GM23338 (cell line): ENCODE data around the gene CLSTN2. TPM values are rescaled to one million over a fixed set of nuclear protein-coding genes. Genes with fewer than 3 reads are reported as not detected.
A peak's percentile ranks its signal among the peaks of the same experiment; 100 is the strongest.

ENCODE experiments used
- ATAC-seq: fragments of 200-7000 bp; cut with Tn5 transposase; 3 replicates; pipeline ENCODE4 v1.9.1; 2020
- DNase-seq: peaks from one replicate; pipeline ENCODE4 v3.0.0-alpha.2; 2015; ENCODE audit warnings: low spot score
- H2AFZ ChIP-seq: fragments of 200-600 bp; sonication (generic); 2 replicates; pipeline ENCODE4 v1.8.0; 2016; ENCODE audit warnings: antibody characterized with exemption, mild to moderate bottlenecking, moderate library complexity
- H3F3A ChIP-seq: fragments of 200-600 bp; sonication (generic); replicated peaks from 2 replicates; pipeline ENCODE4 v1.8.0; 2017; ENCODE audit warnings: antibody characterized with exemption, mixed run types, low read depth
- H3K27ac ChIP-seq: fragments of 200-600 bp; sonication (generic); 2 replicates; pipeline ENCODE4 v1.6.1; 2016; ENCODE audit warnings: low read depth
- H3K27me3 ChIP-seq: fragments of 200-600 bp; sonication (generic); 2 replicates; pipeline ENCODE4 v1.8.0; 2016; ENCODE audit warnings: mild to moderate bottlenecking, mixed run types, moderate library complexity; ENCODE audit not compliant: insufficient read depth
- H3K36me3 ChIP-seq: fragments of 200-600 bp; sonication (generic); 2 replicates; pipeline ENCODE4 v1.8.0; 2016; ENCODE audit warnings: mild to moderate bottlenecking; ENCODE audit not compliant: insufficient read depth
- H3K4me1 ChIP-seq: fragments of 200-600 bp; sonication (generic); 2 replicates; pipeline ENCODE4 v1.8.0; 2016; ENCODE audit warnings: mild to moderate bottlenecking, moderate library complexity; ENCODE audit not compliant: insufficient read depth
- H3K4me2 ChIP-seq: fragments of 200-600 bp; sonication (generic); 2 replicates; pipeline ENCODE4 v1.7.1; 2017; ENCODE audit warnings: mixed run types
- H3K4me3 ChIP-seq: fragments of 200-600 bp; sonication (generic); 2 replicates; pipeline ENCODE4 v1.6.1; 2016; ENCODE audit warnings: mixed run types
- H3K79me2 ChIP-seq: fragments of 200-600 bp; sonication (generic); replicated peaks from 2 replicates; pipeline ENCODE4 v1.8.0; 2017; ENCODE audit warnings: mild to moderate bottlenecking; ENCODE audit not compliant: insufficient read depth
- H3K9me2 ChIP-seq: fragments of 200-600 bp; sonication (generic); 2 replicates; pipeline ENCODE4 v1.8.0; 2017; ENCODE audit not compliant: insufficient read depth
- H4K20me1 ChIP-seq: fragments of 200-600 bp; sonication (generic); replicated peaks from 2 replicates; pipeline ENCODE4 v1.8.0; 2017; ENCODE audit warnings: mild to moderate bottlenecking; ENCODE audit not compliant: insufficient read depth
- H3K27ac Mint-ChIP-seq: 2 replicates; pipeline ENCODE4 v1.8.0; 2020; ENCODE audit warnings: inconsistent platforms, mild to moderate bottlenecking, moderate library complexity, mixed read lengths
- H3K27me3 Mint-ChIP-seq: 3 replicates; pipeline ENCODE4 v1.8.0; 2022; ENCODE audit warnings: low read depth, mild to moderate bottlenecking, moderate library complexity, mixed read lengths, inconsistent platforms; ENCODE audit not compliant: insufficient read depth, poor library complexity
- H3K36me3 Mint-ChIP-seq: 3 replicates; pipeline ENCODE4 v1.8.0; 2021; ENCODE audit warnings: low read depth, mild to moderate bottlenecking, inconsistent platforms, moderate library complexity, mixed read lengths
- H3K4me1 Mint-ChIP-seq: 3 replicates; pipeline ENCODE4 v1.8.0; 2020; ENCODE audit warnings: mild to moderate bottlenecking, inconsistent platforms, mixed read lengths
- H3K4me3 Mint-ChIP-seq: 3 replicates; pipeline ENCODE4 v1.8.0; 2021; ENCODE audit warnings: moderate library complexity, mild to moderate bottlenecking, inconsistent platforms, mixed read lengths
- H3K9me3 Mint-ChIP-seq: 3 replicates; pipeline ENCODE4 v1.8.0; 2020; ENCODE audit warnings: moderate library complexity, mild to moderate bottlenecking, inconsistent platforms, mixed read lengths
- CREB1 ChIP-seq: fragments of 250-450 bp; sonication (Bioruptor Pico); IDR thresholded peaks from 2 replicates; pipeline ENCODE4 v1.5.0; 2020; ENCODE audit warnings: low read depth, mild to moderate bottlenecking, moderate library complexity
- EZH2 ChIP-seq: fragments of 200-600 bp; sonication (generic); IDR thresholded peaks from one replicate; pipeline ENCODE4 v1.8.0; 2017; ENCODE audit warnings: antibody characterized with exemption, mild to moderate bottlenecking, low read depth; ENCODE audit not compliant: unreplicated experiment
- EZH2phosphoT487 ChIP-seq: fragments of 200-600 bp; sonication (generic); IDR thresholded peaks from one replicate; pipeline ENCODE4 v1.8.1; 2018; ENCODE audit warnings: antibody characterized with exemption; ENCODE audit not compliant: unreplicated experiment
- JUNB ChIP-seq: IDR thresholded peaks from one replicate; pipeline ENCODE4 v1.6.1; 2016; ENCODE audit warnings: antibody characterized with exemption; ENCODE audit not compliant: unreplicated experiment
- NANOG ChIP-seq: IDR thresholded peaks from 2 replicates; pipeline ENCODE4 v1.6.1; 2016; ENCODE audit warnings: antibody characterized with exemption, borderline replicate concordance
- POLR2AphosphoS5 ChIP-seq: IDR thresholded peaks from 2 replicates; pipeline ENCODE4 v1.6.1; 2016; ENCODE audit warnings: antibody characterized with exemption, low read depth
- STAT1 ChIP-seq: IDR thresholded peaks from one replicate; pipeline ENCODE4 v1.6.1; 2016; ENCODE audit warnings: antibody characterized with exemption; ENCODE audit not compliant: unreplicated experiment
- ZNF114 ChIP-seq: fragments of 250-450 bp; sonication (Bioruptor Pico); IDR thresholded peaks from 2 replicates; pipeline ENCODE4 v1.5.0; 2020; ENCODE audit warnings: mild to moderate bottlenecking, moderate library complexity
- ZNF331 ChIP-seq: fragments of 250-450 bp; sonication (Bioruptor Pico); IDR thresholded peaks from 2 replicates; pipeline ENCODE4 v1.5.0; 2020; ENCODE audit warnings: low read depth, mild to moderate bottlenecking, moderate library complexity
- polyA plus RNA-seq: library from polyadenylated mRNA; unstranded; fragments of >200 nt; fragmentation: Nextera tagmentation; extraction: Ambion mirVana; gene quantifications from 2 replicates; pipeline ENCODE4 v1.2.1, GENCODE V29; 2016
- total RNA-seq: library from RNA; depleted of rRNA; stranded (reverse); fragments of >200 nt; shearing (Covaris generic); gene quantifications from 2 replicates; pipeline ENCODE4 v1.2.3, GENCODE V29; 2014
- TF ChIP-seq, protein P1 (sequence below): fragments of 250-450 bp; sonication (Bioruptor Pico); IDR thresholded peaks from 2 replicates; pipeline ENCODE4 v1.5.0; 2020; ENCODE audit warnings: mild to moderate bottlenecking, moderate library complexity
- TF ChIP-seq, protein P2 (sequence below): IDR thresholded peaks from 2 replicates; pipeline ENCODE4 v1.6.1; 2016; ENCODE audit warnings: antibody characterized with exemption
- TF ChIP-seq, protein P3 (sequence below): IDR thresholded peaks from one replicate; pipeline ENCODE4 v1.6.1; 2018; ENCODE audit warnings: antibody characterized with exemption; ENCODE audit not compliant: unreplicated experiment
- TF ChIP-seq, protein P4 (sequence below), 2 experiments: fragments of 200-600 bp in 1 of 2; sonication (generic) in 1 of 2; conservative IDR thresholded peaks; 2 replicates each; pipeline versions ENCODE4 v1.5.1 to v1.6.1; 2016 to 2017; ENCODE audit warnings: antibody characterized with exemption in 2 of 2, low read depth in 2 of 2, mild to moderate bottlenecking in 2 of 2, moderate library complexity in 1 of 2

The CLSTN2 gene
- total and polyA plus RNA-seq, 2 experiments from 2014 or later: 0.11 to 0.83 TPM

DNA sequence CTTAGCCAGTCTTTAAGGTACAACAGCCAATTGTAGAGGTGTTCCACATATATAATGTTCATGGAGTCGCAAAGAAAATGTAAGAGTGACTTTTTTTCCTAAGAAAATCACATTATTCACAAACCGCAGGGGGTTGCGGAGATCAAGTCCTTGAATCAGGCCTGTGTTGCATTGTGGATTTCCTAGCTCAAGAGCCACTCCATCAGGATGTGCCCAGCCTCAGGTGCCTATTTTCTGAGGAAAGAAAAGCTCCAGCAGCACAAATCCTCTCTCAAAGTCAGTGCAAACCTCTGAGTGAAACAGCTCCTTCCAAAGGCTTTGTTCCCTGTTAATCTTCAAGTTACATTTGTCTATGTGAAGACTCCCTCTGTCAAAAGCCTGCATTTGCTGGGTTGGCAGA, 349.4 kb downstream of the CLSTN2 start:
- no peaks in the 10 kb centered on the region for H3K27me3 ChIP-seq
- H3K36me3 ChIP-seq: no peaks in the 10 kb centered on the region
- Mint-ChIP-seq H3K27ac (no peak overlapping the region), H3K4me3 (no peak overlapping the region), H3K27me3 (no peaks in the 10 kb centered on the region), H3K36me3 (no peaks in the 10 kb centered on the region), H3K4me1 (peaks cover 14% of the 10 kb centered on the region; the same call in 2 of the 3 replicates), H3K9me3 (no peaks in the 10 kb centered on the region; the same call in 2 of the 3 replicates)
- DNase-seq: peak; percentile 40
- no peak overlapping the region for H3K27ac ChIP-seq
- H4K20me1 ChIP-seq: no peaks in the 10 kb centered on the region
- no peak overlapping the region for H3K4me3 ChIP-seq
- H3F3A ChIP-seq: no peaks in the 10 kb centered on the region
- no peaks in the 10 kb centered on the region for H3K9me2 ChIP-seq
- H3K4me1 ChIP-seq: no peaks in the 10 kb centered on the region; the same call in 1 of the 2 replicates
- peak overlapping the region; percentile 55; the same call in 1 of the 2 replicates for H3K4me2 ChIP-seq
- H2AFZ ChIP-seq: peak overlapping the region; percentile 89
- ATAC-seq: peak; percentile 57
- H3K79me2 ChIP-seq: no peaks in the 10 kb centered on the region
- no peak for TF ChIP-seq EZH2phosphoT487
- TF ChIP-seq, protein P1, sequence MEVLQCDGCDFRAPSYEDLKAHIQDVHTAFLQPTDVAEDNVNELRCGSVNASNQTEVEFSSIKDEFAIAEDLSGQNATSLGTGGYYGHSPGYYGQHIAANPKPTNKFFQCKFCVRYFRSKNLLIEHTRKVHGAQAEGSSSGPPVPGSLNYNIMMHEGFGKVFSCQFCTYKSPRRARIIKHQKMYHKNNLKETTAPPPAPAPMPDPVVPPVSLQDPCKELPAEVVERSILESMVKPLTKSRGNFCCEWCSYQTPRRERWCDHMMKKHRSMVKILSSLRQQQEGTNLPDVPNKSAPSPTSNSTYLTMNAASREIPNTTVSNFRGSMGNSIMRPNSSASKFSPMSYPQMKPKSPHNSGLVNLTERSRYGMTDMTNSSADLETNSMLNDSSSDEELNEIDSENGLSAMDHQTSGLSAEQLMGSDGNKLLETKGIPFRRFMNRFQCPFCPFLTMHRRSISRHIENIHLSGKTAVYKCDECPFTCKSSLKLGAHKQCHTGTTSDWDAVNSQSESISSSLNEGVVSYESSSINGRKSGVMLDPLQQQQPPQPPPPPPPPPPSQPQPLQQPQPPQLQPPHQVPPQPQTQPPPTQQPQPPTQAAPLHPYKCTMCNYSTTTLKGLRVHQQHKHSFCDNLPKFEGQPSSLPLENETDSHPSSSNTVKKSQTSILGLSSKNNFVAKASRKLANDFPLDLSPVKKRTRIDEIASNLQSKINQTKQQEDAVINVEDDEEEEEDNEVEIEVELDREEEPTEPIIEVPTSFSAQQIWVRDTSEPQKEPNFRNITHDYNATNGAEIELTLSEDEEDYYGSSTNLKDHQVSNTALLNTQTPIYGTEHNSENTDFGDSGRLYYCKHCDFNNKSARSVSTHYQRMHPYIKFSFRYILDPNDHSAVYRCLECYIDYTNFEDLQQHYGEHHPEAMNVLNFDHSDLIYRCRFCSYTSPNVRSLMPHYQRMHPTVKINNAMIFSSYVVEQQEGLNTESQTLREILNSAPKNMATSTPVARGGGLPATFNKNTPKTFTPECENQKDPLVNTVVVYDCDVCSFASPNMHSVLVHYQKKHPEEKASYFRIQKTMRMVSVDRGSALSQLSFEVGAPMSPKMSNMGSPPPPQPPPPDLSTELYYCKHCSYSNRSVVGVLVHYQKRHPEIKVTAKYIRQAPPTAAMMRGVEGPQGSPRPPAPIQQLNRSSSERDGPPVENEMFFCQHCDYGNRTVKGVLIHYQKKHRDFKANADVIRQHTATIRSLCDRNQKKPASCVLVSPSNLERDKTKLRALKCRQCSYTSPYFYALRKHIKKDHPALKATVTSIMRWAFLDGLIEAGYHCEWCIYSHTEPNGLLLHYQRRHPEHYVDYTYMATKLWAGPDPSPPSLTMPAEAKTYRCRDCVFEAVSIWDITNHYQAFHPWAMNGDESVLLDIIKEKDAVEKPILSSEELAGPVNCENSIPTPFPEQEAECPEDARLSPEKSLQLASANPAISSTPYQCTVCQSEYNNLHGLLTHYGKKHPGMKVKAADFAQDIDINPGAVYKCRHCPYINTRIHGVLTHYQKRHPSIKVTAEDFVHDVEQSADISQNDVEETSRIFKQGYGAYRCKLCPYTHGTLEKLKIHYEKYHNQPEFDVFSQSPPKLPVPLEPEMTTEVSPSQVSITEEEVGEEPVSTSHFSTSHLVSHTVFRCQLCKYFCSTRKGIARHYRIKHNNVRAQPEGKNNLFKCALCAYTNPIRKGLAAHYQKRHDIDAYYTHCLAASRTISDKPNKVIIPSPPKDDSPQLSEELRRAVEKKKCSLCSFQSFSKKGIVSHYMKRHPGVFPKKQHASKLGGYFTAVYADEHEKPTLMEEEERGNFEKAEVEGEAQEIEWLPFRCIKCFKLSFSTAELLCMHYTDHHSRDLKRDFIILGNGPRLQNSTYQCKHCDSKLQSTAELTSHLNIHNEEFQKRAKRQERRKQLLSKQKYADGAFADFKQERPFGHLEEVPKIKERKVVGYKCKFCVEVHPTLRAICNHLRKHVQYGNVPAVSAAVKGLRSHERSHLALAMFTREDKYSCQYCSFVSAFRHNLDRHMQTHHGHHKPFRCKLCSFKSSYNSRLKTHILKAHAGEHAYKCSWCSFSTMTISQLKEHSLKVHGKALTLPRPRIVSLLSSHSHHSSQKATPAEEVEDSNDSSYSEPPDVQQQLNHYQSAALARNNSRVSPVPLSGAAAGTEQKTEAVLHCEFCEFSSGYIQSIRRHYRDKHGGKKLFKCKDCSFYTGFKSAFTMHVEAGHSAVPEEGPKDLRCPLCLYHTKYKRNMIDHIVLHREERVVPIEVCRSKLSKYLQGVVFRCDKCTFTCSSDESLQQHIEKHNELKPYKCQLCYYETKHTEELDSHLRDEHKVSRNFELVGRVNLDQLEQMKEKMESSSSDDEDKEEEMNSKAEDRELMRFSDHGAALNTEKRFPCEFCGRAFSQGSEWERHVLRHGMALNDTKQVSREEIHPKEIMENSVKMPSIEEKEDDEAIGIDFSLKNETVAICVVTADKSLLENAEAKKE: no peak
- TF ChIP-seq ZNF331 (CRISPR knock-in tag): no peak
- TF ChIP-seq JUNB: no peak
- TF ChIP-seq, protein P2, sequence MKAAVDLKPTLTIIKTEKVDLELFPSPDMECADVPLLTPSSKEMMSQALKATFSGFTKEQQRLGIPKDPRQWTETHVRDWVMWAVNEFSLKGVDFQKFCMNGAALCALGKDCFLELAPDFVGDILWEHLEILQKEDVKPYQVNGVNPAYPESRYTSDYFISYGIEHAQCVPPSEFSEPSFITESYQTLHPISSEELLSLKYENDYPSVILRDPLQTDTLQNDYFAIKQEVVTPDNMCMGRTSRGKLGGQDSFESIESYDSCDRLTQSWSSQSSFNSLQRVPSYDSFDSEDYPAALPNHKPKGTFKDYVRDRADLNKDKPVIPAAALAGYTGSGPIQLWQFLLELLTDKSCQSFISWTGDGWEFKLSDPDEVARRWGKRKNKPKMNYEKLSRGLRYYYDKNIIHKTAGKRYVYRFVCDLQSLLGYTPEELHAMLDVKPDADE: no peak
- no peak for TF ChIP-seq STAT1
- TF ChIP-seq, protein P3, sequence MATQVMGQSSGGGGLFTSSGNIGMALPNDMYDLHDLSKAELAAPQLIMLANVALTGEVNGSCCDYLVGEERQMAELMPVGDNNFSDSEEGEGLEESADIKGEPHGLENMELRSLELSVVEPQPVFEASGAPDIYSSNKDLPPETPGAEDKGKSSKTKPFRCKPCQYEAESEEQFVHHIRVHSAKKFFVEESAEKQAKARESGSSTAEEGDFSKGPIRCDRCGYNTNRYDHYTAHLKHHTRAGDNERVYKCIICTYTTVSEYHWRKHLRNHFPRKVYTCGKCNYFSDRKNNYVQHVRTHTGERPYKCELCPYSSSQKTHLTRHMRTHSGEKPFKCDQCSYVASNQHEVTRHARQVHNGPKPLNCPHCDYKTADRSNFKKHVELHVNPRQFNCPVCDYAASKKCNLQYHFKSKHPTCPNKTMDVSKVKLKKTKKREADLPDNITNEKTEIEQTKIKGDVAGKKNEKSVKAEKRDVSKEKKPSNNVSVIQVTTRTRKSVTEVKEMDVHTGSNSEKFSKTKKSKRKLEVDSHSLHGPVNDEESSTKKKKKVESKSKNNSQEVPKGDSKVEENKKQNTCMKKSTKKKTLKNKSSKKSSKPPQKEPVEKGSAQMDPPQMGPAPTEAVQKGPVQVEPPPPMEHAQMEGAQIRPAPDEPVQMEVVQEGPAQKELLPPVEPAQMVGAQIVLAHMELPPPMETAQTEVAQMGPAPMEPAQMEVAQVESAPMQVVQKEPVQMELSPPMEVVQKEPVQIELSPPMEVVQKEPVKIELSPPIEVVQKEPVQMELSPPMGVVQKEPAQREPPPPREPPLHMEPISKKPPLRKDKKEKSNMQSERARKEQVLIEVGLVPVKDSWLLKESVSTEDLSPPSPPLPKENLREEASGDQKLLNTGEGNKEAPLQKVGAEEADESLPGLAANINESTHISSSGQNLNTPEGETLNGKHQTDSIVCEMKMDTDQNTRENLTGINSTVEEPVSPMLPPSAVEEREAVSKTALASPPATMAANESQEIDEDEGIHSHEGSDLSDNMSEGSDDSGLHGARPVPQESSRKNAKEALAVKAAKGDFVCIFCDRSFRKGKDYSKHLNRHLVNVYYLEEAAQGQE: no peak
- TF ChIP-seq NANOG: no peak
- TF ChIP-seq, protein P4, sequence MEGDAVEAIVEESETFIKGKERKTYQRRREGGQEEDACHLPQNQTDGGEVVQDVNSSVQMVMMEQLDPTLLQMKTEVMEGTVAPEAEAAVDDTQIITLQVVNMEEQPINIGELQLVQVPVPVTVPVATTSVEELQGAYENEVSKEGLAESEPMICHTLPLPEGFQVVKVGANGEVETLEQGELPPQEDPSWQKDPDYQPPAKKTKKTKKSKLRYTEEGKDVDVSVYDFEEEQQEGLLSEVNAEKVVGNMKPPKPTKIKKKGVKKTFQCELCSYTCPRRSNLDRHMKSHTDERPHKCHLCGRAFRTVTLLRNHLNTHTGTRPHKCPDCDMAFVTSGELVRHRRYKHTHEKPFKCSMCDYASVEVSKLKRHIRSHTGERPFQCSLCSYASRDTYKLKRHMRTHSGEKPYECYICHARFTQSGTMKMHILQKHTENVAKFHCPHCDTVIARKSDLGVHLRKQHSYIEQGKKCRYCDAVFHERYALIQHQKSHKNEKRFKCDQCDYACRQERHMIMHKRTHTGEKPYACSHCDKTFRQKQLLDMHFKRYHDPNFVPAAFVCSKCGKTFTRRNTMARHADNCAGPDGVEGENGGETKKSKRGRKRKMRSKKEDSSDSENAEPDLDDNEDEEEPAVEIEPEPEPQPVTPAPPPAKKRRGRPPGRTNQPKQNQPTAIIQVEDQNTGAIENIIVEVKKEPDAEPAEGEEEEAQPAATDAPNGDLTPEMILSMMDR (conservative IDR thresholded peaks at IDR 0.05; ENCODE audit: low read depth in 2 of 2): no peak
- TF ChIP-seq POLR2AphosphoS5: no peak
- no peak for TF ChIP-seq ZNF114 (CRISPR knock-in tag)
- no peak for TF ChIP-seq EZH2
- TF ChIP-seq CREB1 (CRISPR knock-in tag): no peak
